Astrocyte of the hippocampus (primary cell): Measurements from ENCODE around the gene PRSS48.
"Not testable (repeated sequence)": the region's sequence is repeated elsewhere in the genome, so short reads cannot be mapped to it uniquely, and the experiment has no call there.

Source experiments
- DNase-seq: peaks from one replicate; pipeline ENCODE4 v3.0.0; 2011; ENCODE audit warnings: low read depth, low spot score

PRSS48 gene

GRCh38 chr4:151316645-151317044, 39.7 kb downstream of the PRSS48 start:
- DNase-seq: no peak

GRCh38 chr4:151318307-151319006, 41.5 kb downstream of the PRSS48 start:
- DNase-seq: no peak

- no peak for DNase-seq
Measured at GRCh38 chr4:151319490-151319889, 42.5 kb downstream of the PRSS48 start.

- DNase-seq: no peak
Measured at GRCh38 chr4:151321586-151321985, 44.6 kb downstream of the PRSS48 start.

GRCh38 chr4:151322161-151322560, 45.2 kb downstream of the PRSS48 start:
- not testable (repeated sequence) for DNase-seq

- DNase-seq: peak; percentile 28
Measured at GRCh38 chr4:151322570-151322969, 45.6 kb downstream of the PRSS48 start.

GRCh38 chr4:151323667-151324066, 46.7 kb downstream of the PRSS48 start:
- peak; percentile 12 for DNase-seq

GRCh38 chr4:151324124-151324751, 47.3 kb downstream of the PRSS48 start:
- DNase-seq: no peak

GRCh38 chr4:151324752-151325110, 47.8 kb downstream of the PRSS48 start:
- DNase-seq: peak; percentile 74

- peak; percentile 83 for DNase-seq
Measured at GRCh38 chr4:151325111-151325948, 48.4 kb downstream of the PRSS48 start, which contains the start of gene SH3D19. SH3D19 (minus strand) TSS chr4:151325605; CDS start chr4:151325352, 253 bp downstream.

GRCh38 chr4:151325949-151326246, 48.9 kb downstream of the PRSS48 start:
- no peak for DNase-seq

- no peak for DNase-seq
Measured at GRCh38 chr4:151329217-151330007, 52.5 kb downstream of the PRSS48 start.

- DNase-seq: peak; percentile 49
Measured at GRCh38 chr4:151331276-151332042, 54.5 kb downstream of the PRSS48 start.

- no peak for DNase-seq
Measured at GRCh38 chr4:151339467-151339866, 62.5 kb downstream of the PRSS48 start.

- DNase-seq: peak; percentile 28
Measured at GRCh38 chr4:151340751-151341385, 63.9 kb downstream of the PRSS48 start.
